ENCODE data around the gene CORIN.

GRCh38 chr4:47718696-47719095, 119.2 kb downstream of the CORIN start:
- TF ChIP-seq, protein P1, sequence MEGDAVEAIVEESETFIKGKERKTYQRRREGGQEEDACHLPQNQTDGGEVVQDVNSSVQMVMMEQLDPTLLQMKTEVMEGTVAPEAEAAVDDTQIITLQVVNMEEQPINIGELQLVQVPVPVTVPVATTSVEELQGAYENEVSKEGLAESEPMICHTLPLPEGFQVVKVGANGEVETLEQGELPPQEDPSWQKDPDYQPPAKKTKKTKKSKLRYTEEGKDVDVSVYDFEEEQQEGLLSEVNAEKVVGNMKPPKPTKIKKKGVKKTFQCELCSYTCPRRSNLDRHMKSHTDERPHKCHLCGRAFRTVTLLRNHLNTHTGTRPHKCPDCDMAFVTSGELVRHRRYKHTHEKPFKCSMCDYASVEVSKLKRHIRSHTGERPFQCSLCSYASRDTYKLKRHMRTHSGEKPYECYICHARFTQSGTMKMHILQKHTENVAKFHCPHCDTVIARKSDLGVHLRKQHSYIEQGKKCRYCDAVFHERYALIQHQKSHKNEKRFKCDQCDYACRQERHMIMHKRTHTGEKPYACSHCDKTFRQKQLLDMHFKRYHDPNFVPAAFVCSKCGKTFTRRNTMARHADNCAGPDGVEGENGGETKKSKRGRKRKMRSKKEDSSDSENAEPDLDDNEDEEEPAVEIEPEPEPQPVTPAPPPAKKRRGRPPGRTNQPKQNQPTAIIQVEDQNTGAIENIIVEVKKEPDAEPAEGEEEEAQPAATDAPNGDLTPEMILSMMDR (IDR thresholded peaks at IDR 0.05): no peak
- no peak for TF ChIP-seq POLR2A (IDR thresholded peaks at IDR 0.05)
